NCI-H1048 (cell line): Measurements from ENCODE around the gene RUNX1.

Experiments used
- DNase-seq: peaks from one replicate; lab custom pipeline; 2025; lab: John Stamatoyannopoulos, UW

RUNX1 gene

GRCh38 chr21:35048706-35049617 lies at the start of gene RUNX1:
TSS of gene RUNX1 (minus strand) at chr21:35049302.
- DNase-seq: no peak

GRCh38 chr21:35097525-35097924 lies 48.4 kb upstream of the RUNX1 start:
- no peak for DNase-seq

GRCh38 chr21:35096959-35097358 lies 47.9 kb upstream of the RUNX1 start:
- DNase-seq: no peak

GRCh38 chr21:35095859-35096291 lies 46.8 kb upstream of the RUNX1 start:
- DNase-seq: no peak

- DNase-seq: no peak
Observed at GRCh38 chr21:35093514-35093913, 44.4 kb upstream of the RUNX1 start.

GRCh38 chr21:35091496-35091895 lies 42.4 kb upstream of the RUNX1 start:
- no peak for DNase-seq

GRCh38 chr21:35090403-35090802 lies 41.3 kb upstream of the RUNX1 start:
- no peak for DNase-seq

GRCh38 chr21:35088319-35088771 lies 39.2 kb upstream of the RUNX1 start:
- DNase-seq: no peak

GRCh38 chr21:35086357-35086756 lies 37.3 kb upstream of the RUNX1 start:
- DNase-seq: no peak

GRCh38 chr21:35084869-35085268 lies 35.8 kb upstream of the RUNX1 start:
- no peak for DNase-seq

- no peak for DNase-seq
Observed at GRCh38 chr21:35083246-35083645, 34.1 kb upstream of the RUNX1 start.

- no peak for DNase-seq
Observed at GRCh38 chr21:35081861-35082260, 32.8 kb upstream of the RUNX1 start.

GRCh38 chr21:35079181-35079580 lies 30.1 kb upstream of the RUNX1 start:
- no peak for DNase-seq

GRCh38 chr21:35077975-35078374 lies 28.9 kb upstream of the RUNX1 start:
- DNase-seq: no peak

- no peak for DNase-seq
Observed at GRCh38 chr21:35077466-35077865, 28.4 kb upstream of the RUNX1 start.

GRCh38 chr21:35075546-35075945 lies 26.4 kb upstream of the RUNX1 start:
- DNase-seq: no peak

- no peak for DNase-seq
Observed at GRCh38 chr21:35072960-35073359, 23.9 kb upstream of the RUNX1 start.

GRCh38 chr21:35072557-35072956 lies 23.5 kb upstream of the RUNX1 start:
- no peak for DNase-seq

GRCh38 chr21:35071347-35071746 lies 22.2 kb upstream of the RUNX1 start:
- no peak for DNase-seq

GRCh38 chr21:35070436-35070835 lies 21.3 kb upstream of the RUNX1 start:
- no peak for DNase-seq

- DNase-seq: no peak
Observed at GRCh38 chr21:35066824-35067223, 17.7 kb upstream of the RUNX1 start.

GRCh38 chr21:35063428-35064172 lies 14.5 kb upstream of the RUNX1 start:
- no peak for DNase-seq

- no peak for DNase-seq
Observed at GRCh38 chr21:35062016-35062415, 12.9 kb upstream of the RUNX1 start.
